ENCODE data around the gene DAG1.

DAG1 gene

GRCh38 chr3:49427586-49427985 is 42.5 kb upstream of the DAG1 start:
- no peak for TF ChIP-seq CTCF (IDR thresholded peaks at IDR 0.05)
- Histone ChIP-seq H3K4me3 (ENCODE audit: low read depth, low read length) (no peak overlapping the region), H3K4me1 (peaks cover 10% of the 10 kb centered on the region), H2AFZ (no peak overlapping the region), H3K9ac (no peak overlapping the region), H3K36me3 (ENCODE audit: control insufficient read depth, insufficient read depth, low read length) (no peaks in the 10 kb centered on the region), H3K9me3 (ENCODE audit: control insufficient read depth, low read length) (no peaks in the 10 kb centered on the region), H3K4me2 (ENCODE audit: low read length) (no peak overlapping the region), H3K27ac (no peak overlapping the region), H3K27me3 (ENCODE audit: control insufficient read depth, insufficient read depth, low read length) (no peaks in the 10 kb centered on the region), H3K79me2 (peaks cover 5% of the 10 kb centered on the region)

- TF ChIP-seq CTCF (IDR thresholded peaks at IDR 0.05) = no peak
- H3K79me2 ChIP-seq = peaks cover 2% of the 10 kb centered on the region
- H3K9ac ChIP-seq = no peak overlapping the region
- H3K4me3 ChIP-seq (ENCODE audit: low read depth, low read length) = peak overlapping the region; percentile 93
- peaks cover 2% of the 10 kb centered on the region for H3K4me1 ChIP-seq
- H3K27ac ChIP-seq = peak overlapping the region; percentile 83
- H2AFZ ChIP-seq = peak overlapping the region; percentile 84
- H3K36me3 ChIP-seq (ENCODE audit: control insufficient read depth, insufficient read depth, low read length) = no peaks in the 10 kb centered on the region
- H3K9me3 ChIP-seq (ENCODE audit: control insufficient read depth, low read length) = no peaks in the 10 kb centered on the region
- peak overlapping the region; percentile 98 for H3K4me2 ChIP-seq (ENCODE audit: low read length)
- H3K27me3 ChIP-seq (ENCODE audit: control insufficient read depth, insufficient read depth, low read length) = no peaks in the 10 kb centered on the region
Measured at GRCh38 chr3:49428752-49429080, 41.4 kb upstream of the DAG1 start.

- no peaks in the 10 kb centered on the region for H3K4me1 ChIP-seq
Measured at GRCh38 chr3:49434731-49435130, 35.3 kb upstream of the DAG1 start.

GRCh38 chr3:49445391-49445790 is 24.7 kb upstream of the DAG1 start:
- H3K9me3 ChIP-seq (ENCODE audit: control insufficient read depth, low read length) = no peaks in the 10 kb centered on the region
- H3K9ac ChIP-seq = no peak overlapping the region
- H3K4me1 ChIP-seq = no peaks in the 10 kb centered on the region
- no peaks in the 10 kb centered on the region for H3K79me2 ChIP-seq
- H3K36me3 ChIP-seq (ENCODE audit: control insufficient read depth, insufficient read depth, low read length) = no peaks in the 10 kb centered on the region
- H3K4me2 ChIP-seq (ENCODE audit: low read length) = no peak overlapping the region
- no peak for TF ChIP-seq CTCF (IDR thresholded peaks at IDR 0.05)
- H3K27ac ChIP-seq = no peak overlapping the region
- H2AFZ ChIP-seq = no peak overlapping the region
- no peaks in the 10 kb centered on the region for H3K27me3 ChIP-seq (ENCODE audit: control insufficient read depth, insufficient read depth, low read length)
- no peak overlapping the region for H3K4me3 ChIP-seq (ENCODE audit: low read depth, low read length)

More at GRCh38 chr3:49434731-49435130, 35.3 kb upstream of the DAG1 start:
- H3K9me3 ChIP-seq (ENCODE audit: control insufficient read depth, low read length) = no peaks in the 10 kb centered on the region
- TF ChIP-seq CTCF (IDR thresholded peaks at IDR 0.05) = no peak
- H3K27ac ChIP-seq = no peak overlapping the region
- H3K9ac ChIP-seq = no peak overlapping the region
- H3K27me3 ChIP-seq (ENCODE audit: control insufficient read depth, insufficient read depth, low read length) = no peaks in the 10 kb centered on the region
- H2AFZ ChIP-seq = no peak overlapping the region
- no peak overlapping the region for H3K4me3 ChIP-seq (ENCODE audit: low read depth, low read length)
- no peaks in the 10 kb centered on the region for H3K79me2 ChIP-seq
- H3K36me3 ChIP-seq (ENCODE audit: control insufficient read depth, insufficient read depth, low read length) = no peaks in the 10 kb centered on the region
- no peak overlapping the region for H3K4me2 ChIP-seq (ENCODE audit: low read length)

GRCh38 chr3:49453621-49454020 is 16.4 kb upstream of the DAG1 start:
- Histone ChIP-seq H3K36me3 (ENCODE audit: control insufficient read depth, insufficient read depth, low read length) (no peaks in the 10 kb centered on the region), H3K4me2 (ENCODE audit: low read length) (no peak overlapping the region), H3K27me3 (ENCODE audit: control insufficient read depth, insufficient read depth, low read length) (no peaks in the 10 kb centered on the region), H3K9ac (no peak overlapping the region), H3K4me3 (ENCODE audit: low read depth, low read length) (no peak overlapping the region), H2AFZ (no peak overlapping the region), H3K27ac (no peak overlapping the region), H3K4me1 (no peaks in the 10 kb centered on the region), H3K9me3 (ENCODE audit: control insufficient read depth, low read length) (no peaks in the 10 kb centered on the region), H3K79me2 (no peaks in the 10 kb centered on the region)
- TF ChIP-seq CTCF (IDR thresholded peaks at IDR 0.05) = no peak
